Type B pancreatic cell (in vitro differentiated cells): Measurements from ENCODE around the gene TBC1D16. TPM values are rescaled to one million over a fixed set of nuclear protein-coding genes. Genes with fewer than 3 reads are reported as not detected.
A peak's percentile ranks its signal among the peaks of the same experiment; 100 is the strongest.

Experiments
- DNase-seq: peaks from one replicate; pipeline ENCODE4 v3.0.0; 2021; ENCODE audit warnings: mixed read lengths; ENCODE audit not compliant: unreplicated experiment; ENCODE audit errors: extremely low spot score
- H3K27ac Mint-ChIP-seq: 2 replicates; pipeline ENCODE4 v1.8.0; 2021; ENCODE audit warnings: mild to moderate bottlenecking, mixed read lengths
- H3K27me3 Mint-ChIP-seq: 2 replicates; pipeline ENCODE4 v1.8.0; 2021; ENCODE audit warnings: mixed read lengths
- H3K36me3 Mint-ChIP-seq: 2 replicates; pipeline ENCODE4 v1.8.0; 2021; ENCODE audit warnings: mixed read lengths
- H3K4me1 Mint-ChIP-seq: one replicate; pipeline ENCODE4 v1.8.0; 2021; ENCODE audit warnings: mixed read lengths; ENCODE audit not compliant: unreplicated experiment
- H3K4me3 Mint-ChIP-seq: 2 replicates; pipeline ENCODE4 v1.8.0; 2021; ENCODE audit warnings: mild to moderate bottlenecking, mixed read lengths
- H3K9me3 Mint-ChIP-seq: 2 replicates; pipeline ENCODE4 v1.8.0; 2021; ENCODE audit warnings: mixed read lengths
- CTCF ChIP-seq: fragments of 200-600 bp; sonication (generic); conservative IDR thresholded peaks from 2 replicates; pipeline ENCODE4 v1.5.0; 2021; ENCODE audit warnings: antibody characterized with exemption, mild to moderate bottlenecking
- total RNA-seq: library from RNA; stranded (reverse); gene quantifications from 2 replicates; pipeline ENCODE4 v1.2.1, GENCODE V29; 2021; ENCODE audit warnings: low replicate concordance

Gene TBC1D16
- total RNA-seq, 1 donor from 2014 or later: 71.9 TPM

- H3K27ac Mint-ChIP-seq: peak overlapping the region; percentile 55
- no peaks in the 10 kb centered on the region for H3K9me3 Mint-ChIP-seq
- H3K27me3 Mint-ChIP-seq: no peaks in the 10 kb centered on the region
- peaks cover 35% of the 10 kb centered on the region for H3K4me1 Mint-ChIP-seq
- H3K4me3 Mint-ChIP-seq: peak overlapping the region; percentile 62
- TF ChIP-seq CTCF: no peak
- H3K36me3 Mint-ChIP-seq: peaks cover 11% of the 10 kb centered on the region
- DNase-seq: no peak
Observed at GRCh38 chr17:79937391-79938335, 98.0 kb downstream of the TBC1D16 start.

- Mint-ChIP-seq H3K27ac (no peak overlapping the region), H3K36me3 (peaks cover 11% of the 10 kb centered on the region), H3K4me3 (no peak overlapping the region), H3K27me3 (peaks cover 3% of the 10 kb centered on the region), H3K4me1 (peaks cover 39% of the 10 kb centered on the region), H3K9me3 (no peaks in the 10 kb centered on the region)
- TF ChIP-seq CTCF: no peak
- no peak for DNase-seq
Observed at GRCh38 chr17:79936641-79937381, 98.9 kb downstream of the TBC1D16 start.

GRCh38 chr17:79936050-79936449 is 99.6 kb downstream of the TBC1D16 start:
- Mint-ChIP-seq H3K4me3 (peak overlapping the region; percentile 34), H3K36me3 (peaks cover 11% of the 10 kb centered on the region), H3K27me3 (peaks cover 3% of the 10 kb centered on the region), H3K27ac (peak overlapping the region; percentile 21), H3K4me1 (peaks cover 39% of the 10 kb centered on the region), H3K9me3 (no peaks in the 10 kb centered on the region)
- TF ChIP-seq CTCF: no peak
- no peak for DNase-seq

DNA sequence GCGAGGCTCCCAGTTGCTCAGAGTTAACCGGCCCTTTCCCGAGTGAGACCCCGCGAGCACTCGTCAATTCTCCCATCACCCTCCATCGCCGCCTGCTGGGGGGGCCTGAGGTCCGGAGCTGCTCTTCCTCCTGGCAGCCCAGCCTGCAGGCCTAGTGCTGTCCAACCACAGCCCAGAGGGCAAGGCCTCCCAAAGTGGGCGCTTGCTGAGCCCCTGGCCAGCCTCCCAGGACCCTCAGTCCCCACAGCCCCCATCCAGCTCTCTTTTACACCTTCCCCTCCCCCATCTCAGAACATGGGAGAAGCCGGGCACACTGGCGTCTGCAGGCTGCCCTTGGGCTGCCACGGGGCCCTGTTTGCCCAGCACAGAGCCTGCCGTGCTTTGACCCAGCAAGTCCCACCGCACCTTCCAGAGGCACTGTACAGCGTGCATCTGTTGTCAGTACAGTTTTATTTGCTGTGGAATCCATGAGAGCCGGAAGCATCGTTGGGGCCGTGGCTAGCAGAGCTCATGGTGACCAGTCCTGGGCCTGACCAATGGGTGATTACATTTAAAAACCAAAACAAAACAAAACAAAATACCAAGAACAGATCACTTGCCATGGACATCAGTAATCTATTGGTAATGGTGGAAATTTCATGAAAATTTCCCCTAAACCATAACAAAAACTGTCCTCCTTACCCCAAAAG is 100.3 kb downstream of the TBC1D16 start:
- Mint-ChIP-seq H3K4me3 (peak overlapping the region; percentile 47), H3K27ac (no peak overlapping the region), H3K9me3 (no peaks in the 10 kb centered on the region), H3K36me3 (peaks cover 11% of the 10 kb centered on the region), H3K27me3 (peaks cover 6% of the 10 kb centered on the region), H3K4me1 (peaks cover 37% of the 10 kb centered on the region)
- no peak for TF ChIP-seq CTCF
- DNase-seq: no peak

DNA sequence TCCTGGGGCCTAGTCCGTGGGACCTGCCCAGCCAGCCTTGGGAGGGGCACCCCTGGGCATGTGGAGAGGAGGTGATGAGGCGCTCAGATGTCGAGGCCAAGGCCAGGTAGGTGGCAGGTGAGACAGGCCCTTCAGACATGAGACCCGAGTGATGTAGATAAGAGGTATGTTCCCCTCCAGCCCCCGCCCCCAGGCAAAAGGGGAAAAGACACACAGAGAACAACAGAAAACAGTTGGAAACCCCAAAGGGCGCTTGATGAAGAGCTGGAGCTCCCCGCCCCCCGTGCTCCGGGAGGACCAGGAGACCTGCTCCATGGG is 101.1 kb downstream of the TBC1D16 start:
- Mint-ChIP-seq H3K27ac (no peak overlapping the region), H3K36me3 (peaks cover 3% of the 10 kb centered on the region), H3K4me3 (no peak overlapping the region), H3K27me3 (peaks cover 6% of the 10 kb centered on the region), H3K4me1 (peaks cover 33% of the 10 kb centered on the region), H3K9me3 (no peaks in the 10 kb centered on the region)
- no peak for DNase-seq
- no peak for TF ChIP-seq CTCF
